ENCODE data around the gene IQCN.

The IQCN gene

DNA sequence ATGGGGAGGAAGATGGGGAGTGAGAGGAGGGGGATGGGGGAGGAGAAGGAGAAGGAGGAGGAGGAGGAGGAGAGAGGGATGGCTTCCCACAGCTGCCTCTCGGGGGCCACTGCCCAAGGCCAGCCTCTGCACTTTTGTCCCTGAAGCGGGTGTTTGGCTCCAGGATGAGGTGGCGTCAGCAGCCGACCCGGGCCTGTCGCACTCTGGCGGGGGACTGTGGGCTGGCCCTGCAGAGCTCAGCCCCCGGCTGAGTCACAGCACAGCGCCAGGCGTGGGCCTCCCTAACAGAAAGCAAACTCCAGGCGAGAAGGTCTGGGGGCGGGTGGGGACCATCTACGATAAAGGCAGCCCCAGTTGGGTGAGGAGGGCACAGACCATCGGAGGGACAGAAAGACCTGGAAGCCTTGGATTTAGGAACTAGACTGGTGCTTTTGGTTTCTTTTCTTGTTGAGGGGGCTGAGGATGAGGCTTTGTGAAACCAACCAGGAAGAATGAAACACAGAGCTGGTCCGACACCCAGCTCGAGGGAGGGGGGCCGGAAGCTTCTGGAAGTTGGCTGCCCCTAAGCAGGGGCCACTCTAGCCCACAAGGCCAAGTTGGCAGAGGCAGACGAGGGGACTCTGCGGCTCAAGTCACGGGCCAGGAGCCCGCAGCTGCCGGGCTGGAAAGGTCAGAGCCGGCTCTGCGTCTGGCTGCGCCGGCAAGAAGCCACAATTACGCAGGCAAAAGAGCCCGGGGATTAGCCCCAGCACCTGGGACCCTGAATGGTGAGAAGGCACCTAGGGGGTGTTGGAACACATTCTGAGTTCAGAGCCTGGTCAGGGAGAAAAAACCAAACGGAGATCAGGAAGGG lies 30.4 kb upstream of the IQCN start:
- peak; percentile 89 to 90 for ATAC-seq

DNA sequence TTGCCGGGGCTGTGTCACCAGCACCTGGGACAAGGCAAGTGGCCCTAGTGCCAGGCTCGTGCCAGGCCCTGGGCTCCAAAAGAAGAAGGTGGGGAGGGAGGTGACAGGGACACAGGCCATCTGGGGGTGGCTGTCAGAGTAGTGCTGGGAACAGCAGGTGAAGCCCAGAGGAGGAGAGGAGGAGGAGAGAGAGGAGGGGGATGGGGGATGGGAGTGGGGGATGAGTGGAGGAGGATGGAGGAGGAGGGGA lies 29.9 kb upstream of the IQCN start:
- peak; percentile 5 to 7 for ATAC-seq

DNA sequence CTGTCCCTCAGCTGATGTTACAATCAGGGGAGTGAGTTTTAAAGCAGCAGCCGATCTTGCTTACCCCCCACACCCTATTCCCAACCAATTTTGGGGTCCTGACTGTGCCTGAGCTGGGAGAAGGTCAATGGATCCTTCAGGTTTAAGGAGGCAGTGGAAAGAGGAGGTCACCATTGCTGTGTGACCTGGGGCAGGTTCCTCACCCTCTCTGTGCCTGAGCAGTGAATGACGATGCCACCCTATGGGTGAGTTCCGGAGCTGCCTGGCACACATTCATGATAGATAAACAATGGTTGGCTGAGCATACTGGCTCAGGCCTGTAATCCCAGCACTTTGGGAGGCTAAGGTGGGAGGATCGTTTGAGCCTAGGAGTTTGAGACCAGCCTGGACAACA lies 27.5 kb upstream of the IQCN start:
- ATAC-seq: no peak

DNA sequence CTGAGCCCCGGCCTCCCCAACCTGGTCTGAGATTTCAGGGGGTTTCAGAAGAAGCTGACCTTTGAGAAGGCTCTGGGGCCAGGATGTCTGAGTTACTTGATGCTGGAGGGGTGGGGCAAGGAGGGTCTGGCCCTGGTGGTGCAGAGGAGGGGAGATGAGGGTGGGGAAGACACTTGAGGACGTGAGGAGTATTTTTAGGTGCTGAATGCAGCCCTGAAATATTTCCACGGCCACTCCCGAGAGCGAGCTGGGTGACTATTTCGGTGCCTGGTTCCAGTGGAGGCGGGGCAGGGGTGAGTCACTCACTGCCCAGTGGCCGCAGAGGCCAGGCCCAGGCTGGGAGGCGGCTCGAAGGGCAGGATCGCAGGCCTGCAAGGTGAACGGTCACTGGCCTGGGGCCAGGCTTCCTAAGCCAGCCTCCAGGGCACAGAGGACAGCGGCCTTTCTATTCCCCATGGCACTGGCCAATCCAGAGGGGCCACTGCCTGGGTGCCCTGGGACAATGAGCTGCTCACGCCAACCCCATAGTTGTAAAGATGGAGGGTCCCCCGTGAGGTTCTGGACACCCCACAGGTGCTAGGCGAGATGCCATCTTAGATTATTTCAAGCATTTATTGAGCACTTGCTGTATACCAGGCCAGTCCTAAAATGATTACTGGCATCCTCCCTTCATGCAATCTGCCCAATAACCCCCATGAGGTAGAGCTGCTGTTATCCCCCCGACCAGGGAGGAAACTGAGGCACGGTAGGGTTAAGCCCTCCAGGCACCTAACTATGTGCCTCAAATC lies 26.9 kb upstream of the IQCN start:
- ATAC-seq: no peak

DNA sequence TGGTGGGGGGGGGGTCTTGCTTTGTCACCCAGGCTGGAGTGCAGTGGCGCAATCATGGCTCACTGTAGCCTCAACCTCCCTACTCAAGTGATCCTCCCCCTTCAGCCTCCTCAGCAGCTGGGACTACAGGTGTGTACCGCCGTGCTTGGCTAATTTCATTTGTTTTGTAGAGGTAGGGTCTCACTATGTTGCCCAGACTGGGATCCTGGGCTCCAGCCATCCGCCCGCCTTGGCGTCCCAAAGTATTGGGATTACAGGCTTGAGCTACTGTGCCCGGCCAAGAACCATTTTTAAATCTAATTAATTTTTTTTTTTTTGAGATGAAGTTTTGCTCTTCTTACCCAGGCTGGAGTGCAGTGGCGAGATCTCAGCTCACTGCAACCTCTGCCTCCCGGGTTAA lies 25.4 kb upstream of the IQCN start:
- no peak for ATAC-seq

DNA sequence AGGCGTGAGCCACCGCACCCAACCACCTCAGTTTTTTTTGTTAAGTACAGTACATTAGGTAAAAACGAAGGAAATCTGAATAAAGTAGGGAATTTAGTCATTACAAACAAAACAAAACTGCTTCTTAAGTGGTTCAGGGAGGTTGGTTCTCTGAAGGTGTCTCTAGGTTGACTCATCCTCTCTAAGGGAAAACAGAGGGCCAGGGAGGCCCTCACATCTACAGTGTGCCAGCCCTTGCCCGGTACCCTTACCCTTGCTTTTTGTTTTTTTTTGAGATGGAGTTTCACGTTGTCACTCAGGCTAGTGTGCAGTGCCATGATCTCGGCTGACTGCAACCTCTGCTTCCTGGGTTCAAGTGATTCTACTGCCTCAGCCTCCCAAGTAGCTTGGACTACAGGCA lies 24.3 kb upstream of the IQCN start:
- ATAC-seq: peak in 1 of 2 donors; percentile 42

DNA sequence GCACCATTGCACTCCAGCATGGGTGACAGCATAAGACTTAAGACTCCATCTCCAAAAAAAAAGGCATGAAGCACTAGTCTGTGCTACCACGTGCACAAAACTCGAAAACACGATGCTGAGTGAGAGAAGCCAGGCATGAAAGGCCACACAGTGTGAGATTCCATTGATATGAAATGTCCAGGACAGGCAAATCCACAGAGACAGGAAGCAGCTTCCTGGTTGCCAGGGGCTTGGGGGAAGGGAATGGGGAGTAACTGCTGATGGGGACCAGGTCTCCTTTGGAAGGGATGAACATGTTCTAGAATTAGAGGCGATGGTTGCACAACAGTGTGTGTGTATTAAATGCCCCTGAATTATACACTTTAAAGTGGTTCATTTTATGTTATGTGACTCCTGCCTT lies 23.1 kb upstream of the IQCN start:
- ATAC-seq: no peak

DNA sequence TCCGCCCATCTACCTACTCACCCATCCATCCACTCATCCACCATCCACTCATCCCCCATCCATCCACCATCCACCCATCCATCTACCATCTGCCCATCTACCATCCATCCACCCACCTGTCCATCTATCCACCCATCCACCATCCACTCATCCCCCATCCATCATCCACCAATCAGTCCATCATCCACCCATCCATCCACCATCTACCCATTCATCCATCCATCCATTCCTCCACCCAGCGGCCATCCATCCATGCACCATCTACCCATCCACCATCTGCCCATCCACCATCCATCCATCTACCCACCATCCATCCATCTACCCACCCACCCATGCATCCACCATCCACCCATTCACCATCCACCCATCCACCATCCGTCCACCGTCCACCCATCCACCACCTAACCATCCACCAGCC lies 20.8 kb upstream of the IQCN start:
- ATAC-seq: no peak

DNA sequence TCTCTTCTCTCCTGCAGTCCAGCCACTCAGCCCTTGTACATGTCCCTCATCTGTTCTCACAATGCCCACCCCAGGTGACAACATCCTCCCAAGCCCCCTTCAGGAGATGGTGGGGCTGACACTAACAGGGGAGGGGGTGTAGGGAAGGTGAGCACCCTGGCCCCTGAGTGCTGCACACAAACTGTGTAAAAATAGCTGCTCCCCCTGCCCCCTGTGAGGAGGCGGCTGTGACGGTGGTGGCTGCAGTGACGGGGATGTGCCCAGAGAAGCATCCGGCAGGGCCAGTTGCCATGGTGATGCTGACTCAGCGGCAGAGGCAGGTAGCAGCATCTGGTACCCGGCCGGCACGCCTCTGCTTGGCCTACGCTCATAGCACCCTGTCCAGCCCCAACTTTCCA lies 20.2 kb upstream of the IQCN start:
- peak; percentile 54 to 58 for ATAC-seq

DNA sequence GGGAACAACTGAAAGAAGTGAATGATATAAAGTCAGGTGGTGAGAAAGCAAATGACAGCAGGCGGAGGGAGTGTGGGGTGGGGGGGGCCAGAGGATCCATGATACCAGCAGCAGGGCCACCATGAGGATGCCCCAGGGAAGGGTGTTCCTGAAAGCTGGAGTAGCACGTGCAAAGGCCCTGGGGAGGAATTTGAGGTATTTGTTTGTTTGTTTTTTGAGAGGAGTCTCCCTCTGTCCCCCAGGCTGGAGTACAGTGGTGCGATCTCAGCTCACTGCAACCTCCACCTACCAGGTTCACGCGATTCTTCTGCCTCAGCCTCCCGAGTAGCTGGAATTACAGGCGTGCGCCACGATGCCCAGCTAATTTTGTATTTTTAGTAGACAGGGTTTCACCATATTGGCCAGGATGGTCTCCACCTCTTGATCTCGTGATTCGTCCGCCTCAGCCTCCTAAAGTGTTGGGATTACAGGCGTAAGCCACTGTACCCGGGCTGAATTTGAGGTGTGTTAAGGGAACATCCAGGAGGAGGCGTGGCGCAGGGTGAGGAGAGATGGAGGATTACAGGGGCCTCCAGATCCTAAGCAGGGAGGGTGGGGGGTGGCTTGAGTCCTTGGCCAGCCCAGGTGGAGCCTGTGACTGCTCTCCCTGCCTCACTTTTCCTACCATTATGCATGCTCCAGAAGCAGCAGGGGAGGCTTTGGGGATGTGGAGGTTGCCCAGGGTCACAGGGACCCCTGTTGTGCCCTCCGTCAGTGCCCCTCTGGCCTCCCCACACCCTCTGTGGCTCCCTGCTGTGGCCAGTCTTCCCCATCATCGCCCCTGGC lies 19.6 kb upstream of the IQCN start:
- ATAC-seq: no peak

DNA sequence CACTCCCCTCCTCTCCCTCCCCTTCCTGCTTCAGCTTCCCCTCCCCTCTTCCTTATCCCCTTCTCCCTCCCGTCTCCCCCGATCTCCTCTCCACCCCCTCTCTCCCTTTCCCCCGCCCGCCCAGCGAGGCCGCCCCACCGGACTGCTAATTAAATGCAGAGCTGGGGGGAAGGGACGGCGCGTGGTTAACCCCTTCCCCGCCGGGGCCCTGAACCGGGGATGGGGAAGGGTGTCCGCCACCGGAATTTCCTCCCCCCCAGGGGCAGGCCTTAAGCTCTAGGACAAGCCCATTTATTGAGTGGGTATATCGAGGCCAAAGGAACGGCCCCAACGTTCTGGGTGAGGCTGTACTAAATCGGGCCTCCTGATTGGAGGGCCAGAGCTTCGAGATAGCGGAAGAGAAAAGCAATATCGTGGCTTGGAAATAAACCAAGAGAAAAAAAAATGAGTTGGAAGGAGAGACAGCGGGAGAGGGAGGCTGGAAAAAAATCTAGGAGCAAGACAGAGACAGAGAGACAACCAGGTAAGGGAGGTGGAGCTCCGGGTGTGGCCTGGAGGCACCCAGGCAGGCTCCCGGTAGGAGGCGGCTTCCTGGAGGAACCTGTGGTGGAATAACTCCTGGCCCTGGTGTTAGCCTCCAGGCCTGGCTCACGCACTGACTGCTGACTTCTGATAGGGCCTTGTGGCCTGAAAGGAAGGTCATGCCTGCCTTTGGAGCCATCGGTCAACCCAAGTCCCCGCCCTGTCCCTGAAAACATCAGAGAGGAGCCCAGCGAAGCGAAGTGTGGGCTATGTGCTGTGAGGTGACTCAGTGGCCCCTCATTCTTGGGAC lies 18.8 kb upstream of the IQCN start:
- peak in 1 of 2 donors; percentile 8 for ATAC-seq

DNA sequence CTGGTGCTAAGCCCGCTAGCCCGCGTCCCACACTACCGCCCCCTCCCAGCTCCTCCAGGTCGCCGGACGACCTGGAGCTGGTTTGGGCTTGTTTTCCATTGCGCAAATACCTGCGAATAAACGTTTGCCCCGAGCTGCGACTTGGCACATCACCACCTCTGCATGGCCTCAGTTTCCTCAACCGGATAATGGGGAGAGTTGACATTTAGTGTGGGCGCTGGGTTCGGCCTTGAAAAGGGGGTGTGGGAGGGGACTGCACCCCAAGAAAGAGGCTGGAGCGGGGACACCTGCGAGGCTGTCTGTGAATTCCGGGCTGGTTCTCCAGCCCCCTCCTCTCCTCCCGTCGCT lies 18.2 kb upstream of the IQCN start:
- no peak for ATAC-seq

DNA sequence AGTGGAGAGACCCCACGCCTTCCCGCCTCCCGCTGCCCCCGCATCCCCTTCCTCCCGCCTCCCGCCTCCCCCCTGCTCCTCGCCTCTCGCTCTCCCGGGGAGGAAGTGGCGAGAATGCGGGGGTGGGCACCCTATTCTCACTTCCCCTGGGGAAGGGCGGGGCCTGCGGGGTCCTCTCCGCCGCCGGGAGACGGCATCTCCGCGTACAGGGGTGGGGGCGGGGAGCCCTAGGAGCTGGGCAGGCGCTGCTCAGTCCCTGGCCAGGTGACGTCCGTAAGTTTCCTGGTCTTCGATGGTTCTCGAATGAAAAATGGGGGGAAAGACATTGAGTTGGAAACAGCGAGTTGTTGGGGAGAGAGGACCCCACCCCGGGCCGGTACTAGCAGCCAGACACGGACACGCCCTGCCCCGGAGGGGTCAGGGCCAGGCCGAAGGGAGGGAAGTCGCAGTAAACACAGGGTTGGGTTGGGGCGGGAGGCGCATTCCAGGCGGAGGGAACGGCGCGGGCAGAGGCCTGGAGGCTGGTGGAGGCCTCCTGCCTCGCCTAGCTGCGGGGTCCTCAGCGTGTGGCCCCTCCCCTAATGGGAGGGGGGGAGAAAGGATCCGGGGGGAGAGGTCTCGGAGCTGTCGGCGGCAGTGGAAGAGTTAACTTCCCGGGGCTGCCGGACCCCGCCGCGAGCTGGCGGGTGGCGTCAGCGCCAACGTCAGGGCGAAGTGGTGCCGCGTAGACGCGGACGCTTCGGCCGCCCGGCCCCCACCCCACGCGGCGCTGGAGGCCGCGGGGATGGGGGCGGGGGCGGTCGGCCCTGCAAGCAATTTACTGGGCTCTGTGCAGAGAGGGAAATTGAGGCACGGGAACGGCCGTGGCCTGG lies 17.6 kb upstream of the IQCN start:
- ATAC-seq: peak; percentile 7 to 15

DNA sequence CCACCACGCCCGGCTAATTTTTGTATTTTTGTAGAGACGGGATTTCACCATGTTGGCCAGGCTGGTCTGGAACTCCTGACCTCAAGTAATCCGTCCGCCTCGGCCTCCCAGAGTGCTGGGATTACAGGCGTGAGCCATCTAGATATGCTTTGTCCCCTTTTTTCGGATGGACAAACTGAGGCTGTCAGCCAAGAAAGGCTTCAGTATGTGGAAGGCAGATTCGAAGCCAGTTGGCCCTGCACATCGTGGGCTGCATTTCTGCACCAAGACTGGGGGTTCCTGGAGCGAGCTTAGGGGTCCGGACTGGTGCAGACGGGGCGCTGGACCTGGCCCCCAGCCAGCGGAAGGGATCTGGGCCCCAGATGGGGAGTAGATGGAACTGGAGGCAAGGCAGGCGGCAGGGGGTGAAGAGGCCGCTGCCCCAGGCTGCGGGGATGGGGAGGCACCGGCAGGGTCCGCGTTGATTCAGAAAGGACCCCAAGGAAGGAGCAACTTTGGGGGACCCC lies 16.8 kb upstream of the IQCN start:
- ATAC-seq: no peak

DNA sequence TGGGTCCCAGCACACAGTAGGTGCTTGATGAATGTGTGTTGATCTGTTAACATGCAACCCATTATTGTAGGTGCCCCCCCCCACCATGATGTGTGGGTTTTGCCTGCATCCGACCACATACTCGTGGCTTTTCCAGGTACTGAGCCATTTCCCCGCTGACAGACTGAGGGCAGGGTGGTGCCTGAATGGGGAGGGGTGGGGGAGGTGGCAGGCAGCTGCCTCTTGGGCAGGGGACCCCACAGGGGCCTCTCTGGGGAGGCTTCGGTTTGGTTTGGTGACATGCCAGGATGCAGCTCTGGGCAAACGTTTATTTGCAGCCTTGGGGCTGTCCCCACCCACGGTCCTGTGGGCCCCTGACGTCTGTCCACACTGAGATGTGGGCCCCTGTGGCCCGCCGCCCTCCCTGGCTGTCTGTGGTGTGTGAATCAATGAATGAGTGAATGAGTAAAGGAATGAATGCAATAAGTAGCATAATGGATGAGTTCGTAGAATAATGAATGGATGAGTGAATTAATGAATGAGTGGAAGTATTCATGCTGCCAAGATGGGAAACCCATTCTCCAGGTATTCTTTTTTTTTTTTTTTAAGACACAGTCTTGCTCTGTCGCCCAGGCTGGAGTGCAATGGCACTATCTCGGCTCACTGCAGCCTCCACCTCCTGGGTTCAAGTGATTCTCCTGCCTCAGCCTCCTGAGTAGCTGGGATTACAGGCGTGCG lies 16.2 kb upstream of the IQCN start:
- peak; percentile 73 to 77 for ATAC-seq

DNA sequence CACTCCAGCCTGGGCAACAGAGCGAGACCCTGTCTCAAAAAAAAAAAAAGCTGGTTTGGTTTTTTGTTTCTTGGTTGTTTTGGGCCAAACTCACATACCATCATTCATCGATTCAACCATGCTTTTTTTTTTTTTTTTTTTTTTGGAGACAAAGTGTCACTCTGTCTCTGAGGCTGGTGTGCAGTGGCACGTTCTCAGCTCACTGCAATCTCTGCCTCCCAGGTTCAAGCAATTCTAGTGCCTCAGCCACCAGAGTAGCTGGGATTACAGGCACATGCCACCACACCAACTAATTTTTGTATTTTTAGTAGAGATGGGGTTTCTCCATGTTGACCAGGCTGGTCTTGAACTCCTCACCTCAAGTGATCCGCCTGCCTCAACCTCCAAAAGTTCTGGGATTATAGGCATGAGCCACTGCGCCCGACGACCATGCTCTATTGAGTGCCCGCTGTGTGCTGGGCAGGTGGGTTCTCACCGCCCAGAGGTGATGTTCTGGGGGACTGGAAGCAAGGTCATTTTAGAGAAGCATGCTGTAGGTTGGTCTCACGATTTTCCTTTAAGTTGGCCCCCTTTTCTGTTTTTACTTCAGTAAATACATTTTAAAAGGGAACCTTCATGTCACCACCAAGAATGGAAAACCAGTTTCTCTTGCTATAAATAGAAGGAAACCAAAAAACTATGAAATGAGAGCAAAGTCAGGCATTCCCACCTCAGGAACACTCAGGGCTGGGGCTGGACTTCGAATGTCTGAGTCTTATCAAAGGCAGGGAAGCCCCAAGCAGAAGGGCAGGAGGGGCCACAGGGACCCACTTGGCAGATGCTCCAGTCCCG lies 15.4 kb upstream of the IQCN start:
- ATAC-seq: no peak

DNA sequence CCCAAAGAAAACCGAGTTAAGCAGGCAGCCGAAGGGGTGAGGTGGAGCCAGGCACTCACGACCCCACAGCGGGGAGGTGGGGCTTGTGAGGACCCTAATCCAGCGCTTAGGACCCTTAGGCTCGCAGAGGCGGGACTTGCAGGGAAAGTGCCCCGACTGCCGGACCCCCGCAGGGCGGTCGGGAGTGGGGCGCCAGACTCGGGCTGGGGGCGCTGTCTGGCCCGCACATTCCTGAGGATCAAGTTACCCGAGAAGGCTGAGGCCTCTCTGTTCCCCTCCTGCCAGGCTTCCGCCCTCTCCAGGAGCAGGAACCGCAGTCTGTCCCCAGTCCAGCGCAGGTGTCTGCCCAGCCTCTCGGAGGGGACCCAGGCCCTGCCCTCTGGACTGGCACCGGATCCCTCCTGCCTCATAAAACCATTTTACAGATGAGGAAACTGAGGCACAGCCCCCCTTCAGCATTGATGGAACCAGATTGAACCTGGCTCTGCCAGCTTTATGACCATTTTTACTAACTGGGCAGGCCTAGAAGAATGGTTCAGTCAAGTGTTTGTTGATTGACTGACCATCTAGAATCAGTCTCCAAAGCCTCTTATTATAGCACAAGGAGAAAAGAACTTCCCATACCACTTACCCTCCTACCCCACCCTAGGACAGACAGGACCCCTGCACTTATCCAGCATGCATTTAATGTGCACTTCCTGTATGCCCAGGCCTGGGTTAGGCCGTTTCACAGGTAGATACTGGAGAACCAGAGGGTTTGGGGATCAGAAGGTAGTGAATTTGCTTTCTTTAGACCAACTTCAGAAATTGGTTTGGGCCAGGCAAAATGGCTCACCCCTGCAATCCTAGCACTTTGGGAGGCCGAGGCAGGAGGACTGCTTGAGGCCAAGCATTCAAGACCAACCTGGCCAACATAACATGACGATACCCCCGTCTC lies 13.9 kb upstream of the IQCN start:
- ATAC-seq: no peak

DNA sequence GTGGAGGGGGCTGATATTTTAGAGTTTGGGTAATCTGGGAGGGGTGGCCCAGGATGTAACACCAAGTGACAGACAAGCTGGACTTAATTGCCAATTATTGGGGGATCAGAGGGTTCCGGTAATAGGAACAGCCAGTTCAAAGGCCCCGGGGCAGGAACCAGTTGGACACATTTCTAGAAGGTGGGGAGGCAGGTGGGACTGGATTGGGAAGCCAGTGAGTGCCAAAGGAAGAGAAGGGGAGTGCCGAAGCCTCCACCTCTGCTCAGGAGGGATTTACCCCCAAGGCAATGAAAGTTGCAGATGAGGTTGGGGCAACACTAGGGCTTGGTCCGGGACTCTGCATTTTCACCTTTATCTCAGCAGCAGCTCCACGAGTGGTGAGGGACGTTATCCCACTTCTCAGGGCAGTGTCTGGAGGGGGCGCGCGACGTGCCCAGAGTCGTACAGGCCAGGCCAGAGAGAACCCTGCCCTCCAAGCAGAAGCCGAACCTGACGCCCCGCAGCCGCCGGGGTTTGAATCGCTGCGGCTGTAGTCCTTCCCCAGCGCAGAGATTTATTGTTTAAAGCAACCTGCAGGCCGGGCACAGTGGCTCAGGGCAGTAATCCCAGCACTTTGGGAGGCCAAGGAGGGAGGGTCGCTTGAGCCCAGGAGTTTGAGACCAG lies 12.9 kb upstream of the IQCN start:
- ATAC-seq: no peak

All from activated CD4-positive, CD25-positive, alpha-beta regulatory T cell treated with anti-CD3 and anti-CD28 coated beads, Interleukin-2, amount 50 U/mL, for 24 hours (primary cell).